A673 (cell line): ENCODE data around the gene TCF7L2.

ENCODE experiments used
- EZH2 ChIP-seq: fragments of 200-600 bp; sonication (generic); IDR thresholded peaks from 2 replicates; pipeline ENCODE4 v1.6.1; 2017; ENCODE audit warnings: borderline replicate concordance, low read depth, mild to moderate bottlenecking, mixed read lengths, antibody characterized with exemption, low read length; ENCODE audit not compliant: poor library complexity, severe bottlenecking
- TF ChIP-seq, protein P1 (sequence below): fragments of 300-800, 200-600 bp; sonication (generic); conservative IDR thresholded peaks from 2 replicates; pipeline ENCODE4 v1.5.1; 2017; ENCODE audit warnings: low read depth, mild to moderate bottlenecking, antibody characterized with exemption, low read length, moderate library complexity, mixed read lengths

DNA sequence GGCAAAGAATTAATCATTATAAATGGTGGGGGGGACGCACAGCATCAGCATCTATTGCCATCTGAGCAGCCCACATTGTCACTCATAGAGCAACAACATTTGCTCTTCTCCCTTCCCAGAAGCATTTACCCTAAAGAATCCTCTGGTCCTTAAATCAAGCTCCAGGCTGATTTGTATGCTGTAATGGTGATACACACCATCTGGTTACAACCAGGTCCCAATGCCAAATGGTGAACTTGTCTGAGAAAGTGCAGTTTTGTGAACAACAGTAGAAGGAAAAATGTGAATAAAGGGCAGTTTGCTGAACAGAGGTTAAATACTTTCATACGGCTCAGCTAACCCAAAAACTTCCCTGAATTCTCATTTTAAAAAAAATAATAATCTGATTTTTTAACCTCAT is 38.8 kb upstream of the TCF7L2 start:
- TF ChIP-seq, protein P1, sequence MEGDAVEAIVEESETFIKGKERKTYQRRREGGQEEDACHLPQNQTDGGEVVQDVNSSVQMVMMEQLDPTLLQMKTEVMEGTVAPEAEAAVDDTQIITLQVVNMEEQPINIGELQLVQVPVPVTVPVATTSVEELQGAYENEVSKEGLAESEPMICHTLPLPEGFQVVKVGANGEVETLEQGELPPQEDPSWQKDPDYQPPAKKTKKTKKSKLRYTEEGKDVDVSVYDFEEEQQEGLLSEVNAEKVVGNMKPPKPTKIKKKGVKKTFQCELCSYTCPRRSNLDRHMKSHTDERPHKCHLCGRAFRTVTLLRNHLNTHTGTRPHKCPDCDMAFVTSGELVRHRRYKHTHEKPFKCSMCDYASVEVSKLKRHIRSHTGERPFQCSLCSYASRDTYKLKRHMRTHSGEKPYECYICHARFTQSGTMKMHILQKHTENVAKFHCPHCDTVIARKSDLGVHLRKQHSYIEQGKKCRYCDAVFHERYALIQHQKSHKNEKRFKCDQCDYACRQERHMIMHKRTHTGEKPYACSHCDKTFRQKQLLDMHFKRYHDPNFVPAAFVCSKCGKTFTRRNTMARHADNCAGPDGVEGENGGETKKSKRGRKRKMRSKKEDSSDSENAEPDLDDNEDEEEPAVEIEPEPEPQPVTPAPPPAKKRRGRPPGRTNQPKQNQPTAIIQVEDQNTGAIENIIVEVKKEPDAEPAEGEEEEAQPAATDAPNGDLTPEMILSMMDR: no peak
- no peak for TF ChIP-seq EZH2
